ENCODE measurements around the gene GZMB. TPM values are rescaled to one million over a fixed set of nuclear protein-coding genes. Genes with fewer than 3 reads are reported as not detected.

Gene GZMB
- total RNA-seq, 1 donor from 2014 or later = not detected

Other genes with a start within 250 kb of the GZMB start
- gene NYNRIN, start 235.2 kb downstream of the GZMB start, total RNA-seq = 9.8 TPM
- gene CBLN3, start 204.5 kb downstream of the GZMB start, total RNA-seq = not detected
- gene KHNYN, start 204.2 kb downstream of the GZMB start, total RNA-seq = 13.9 TPM
- gene SDR39U1, start 191.4 kb downstream of the GZMB start, total RNA-seq = 16.3 TPM
- not detected for gene CMA1, start 125.9 kb downstream of the GZMB start, total RNA-seq
- gene CTSG, start 57.9 kb downstream of the GZMB start, total RNA-seq = not detected
- not detected for gene GZMH, start 24.5 kb downstream of the GZMB start, total RNA-seq